GM12892 (cell line): ENCODE measurements around the gene XDH.

Experiments used
- DNase-seq: peaks from one replicate; pipeline ENCODE4 v3.0.0; 2011; ENCODE audit not compliant: insufficient read length
- FAIRE-seq: peaks from 2 replicates; lab custom pipeline; 2011; peaks lifted over from hg19 to GRCh38; lab: Jason Lieb, UNC
- POLR2A ChIP-seq: IDR thresholded peaks from 2 replicates; pipeline ENCODE4 v1.6.1; 2011; ENCODE audit warnings: low read depth, low read length, control low read depth
- POLR2AphosphoS5 ChIP-seq: IDR thresholded peaks from 2 replicates; pipeline ENCODE4 v1.6.1; 2011; ENCODE audit warnings: low read depth, low read length, control low read depth
- TAF1 ChIP-seq: IDR thresholded peaks from 2 replicates; pipeline ENCODE4 v1.6.1; 2011; ENCODE audit warnings: low read depth, mild to moderate bottlenecking, control low read depth, low read length, borderline replicate concordance

Gene XDH

GRCh38 chr2:31294196-31294595 is 120.3 kb downstream of the XDH start:
- FAIRE-seq (no peak), DNase-seq (no peak)
- TF ChIP-seq TAF1 (no peak), POLR2AphosphoS5 (no peak), POLR2A (no peak)

GRCh38 chr2:31287654-31288053 is 126.9 kb downstream of the XDH start:
- TF ChIP-seq POLR2A (no peak), POLR2AphosphoS5 (no peak), TAF1 (no peak)
- no peak for DNase-seq
- FAIRE-seq = no peak

- TF ChIP-seq POLR2A (no peak), TAF1 (no peak), POLR2AphosphoS5 (no peak)
- DNase-seq (no peak), FAIRE-seq (no peak)
These were observed 127.5 kb downstream of the XDH start for GRCh38 chr2:31286961-31287550.

GRCh38 chr2:31286230-31286629 is 128.3 kb downstream of the XDH start:
- DNase-seq = no peak
- TF ChIP-seq POLR2AphosphoS5 (no peak), POLR2A (no peak), TAF1 (no peak)
- no peak for FAIRE-seq
